ENCODE measurements around the gene ACHE. TPM values are rescaled to one million over a fixed set of nuclear protein-coding genes. Genes with fewer than 3 reads are reported as not detected.

ACHE gene
- total and polyA plus RNA-seq, 4 donors = 0.15 to 17.6 (median 0.21) TPM

DNA sequence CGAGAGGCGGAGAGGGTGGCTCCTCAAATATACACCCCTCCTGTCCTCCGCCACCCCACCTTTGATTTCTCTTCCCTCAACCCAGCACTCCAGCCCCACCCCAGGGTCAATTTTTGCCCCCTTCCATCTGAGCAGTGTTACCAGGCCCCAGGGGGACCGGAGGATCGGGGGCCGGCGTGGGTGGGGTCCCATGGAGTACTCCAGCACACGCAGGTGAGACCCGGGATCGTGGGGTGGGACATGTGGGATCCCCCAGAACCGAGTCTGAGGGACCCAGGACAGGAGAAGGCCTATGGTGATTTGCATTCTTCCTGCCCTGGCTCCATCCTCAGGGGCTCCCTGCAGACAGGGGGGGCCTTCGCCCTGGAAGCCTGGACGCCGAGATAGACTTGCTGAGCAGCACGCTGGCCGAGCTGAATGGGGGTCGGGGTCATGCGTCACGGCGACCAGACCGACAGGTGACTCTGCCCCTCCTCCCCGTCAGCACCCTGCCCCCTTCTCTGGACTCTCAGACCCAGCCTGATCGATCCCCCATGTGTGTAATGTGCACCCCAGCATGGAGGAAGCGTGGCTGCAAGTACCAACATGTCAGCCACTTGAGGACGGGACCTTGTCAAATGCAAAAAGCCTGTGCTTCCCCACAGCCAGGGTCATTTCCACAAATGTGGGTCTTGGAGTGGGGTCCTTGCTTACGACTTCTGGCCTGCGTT is 27.8 kb downstream of the ACHE start (continued):
- TF ChIP-seq YY1 (IDR thresholded peaks at IDR 0.05) = peak; percentile 48
- TF ChIP-seq TAF1 (conservative IDR thresholded peaks at IDR 0.05) = no peak
- no peak for TF ChIP-seq RAD21 (IDR thresholded peaks at IDR 0.05)
- TF ChIP-seq, protein P1, sequence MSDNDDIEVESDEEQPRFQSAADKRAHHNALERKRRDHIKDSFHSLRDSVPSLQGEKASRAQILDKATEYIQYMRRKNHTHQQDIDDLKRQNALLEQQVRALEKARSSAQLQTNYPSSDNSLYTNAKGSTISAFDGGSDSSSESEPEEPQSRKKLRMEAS (IDR thresholded peaks at IDR 0.05) = peak; percentile 43
- no peak for TF ChIP-seq FOXA1 (IDR thresholded peaks at IDR 0.05)

DNA sequence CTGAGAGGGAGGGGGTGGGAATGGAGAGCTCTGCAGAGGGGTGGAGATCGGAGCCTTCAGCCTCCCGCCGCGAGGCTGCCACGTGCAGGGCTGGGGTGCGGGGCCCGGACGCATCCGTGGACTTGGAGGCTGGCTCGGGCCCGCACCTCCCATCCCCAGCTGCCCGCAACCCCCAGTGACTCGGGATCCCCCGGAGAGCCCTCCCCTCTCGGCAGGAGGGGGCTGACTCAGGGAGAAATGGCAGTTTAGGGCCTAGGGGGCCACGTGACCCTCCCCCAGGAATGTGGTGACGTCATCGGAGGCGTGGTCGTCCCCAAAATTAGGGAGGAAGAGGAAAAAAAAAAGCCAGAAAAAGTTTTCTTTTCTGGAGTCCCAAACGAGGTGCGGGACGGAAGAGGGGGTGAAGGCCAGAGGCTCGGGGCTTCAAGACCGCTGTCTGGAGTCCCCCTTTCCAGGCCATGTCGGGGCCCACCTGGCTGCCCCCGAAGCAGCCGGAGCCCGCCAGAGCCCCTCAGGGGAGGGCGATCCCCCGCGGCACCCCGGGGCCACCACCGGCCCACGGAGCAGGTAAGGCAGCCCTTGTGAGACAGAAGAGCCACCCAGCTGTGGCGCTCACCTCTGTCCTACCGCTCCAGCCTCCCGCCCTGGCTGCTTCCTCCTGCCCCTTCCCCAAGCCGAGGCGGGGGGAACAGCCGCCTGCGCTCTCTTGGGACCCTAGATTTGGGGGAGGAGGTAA is 28.5 kb downstream of the ACHE start, which contains the start of gene TRIP6:
Gene TRIP6, plus strand, starts transcription at position 348 of the 736 bp plus-strand sequence. Its CDS starts 111 bp downstream, at position 459.
- TF ChIP-seq RAD21 (IDR thresholded peaks at IDR 0.05) = no peak
- peak; percentile 64 to 79 for TF ChIP-seq JUND (IDR thresholded peaks at IDR 0.05)
- TF ChIP-seq SP1 (IDR thresholded peaks at IDR 0.05) = peak; percentile 36
- TF ChIP-seq YY1 (IDR thresholded peaks at IDR 0.05) = no peak
- no peak for TF ChIP-seq HNF4G (IDR thresholded peaks at IDR 0.05)
- TF ChIP-seq, protein P2, sequence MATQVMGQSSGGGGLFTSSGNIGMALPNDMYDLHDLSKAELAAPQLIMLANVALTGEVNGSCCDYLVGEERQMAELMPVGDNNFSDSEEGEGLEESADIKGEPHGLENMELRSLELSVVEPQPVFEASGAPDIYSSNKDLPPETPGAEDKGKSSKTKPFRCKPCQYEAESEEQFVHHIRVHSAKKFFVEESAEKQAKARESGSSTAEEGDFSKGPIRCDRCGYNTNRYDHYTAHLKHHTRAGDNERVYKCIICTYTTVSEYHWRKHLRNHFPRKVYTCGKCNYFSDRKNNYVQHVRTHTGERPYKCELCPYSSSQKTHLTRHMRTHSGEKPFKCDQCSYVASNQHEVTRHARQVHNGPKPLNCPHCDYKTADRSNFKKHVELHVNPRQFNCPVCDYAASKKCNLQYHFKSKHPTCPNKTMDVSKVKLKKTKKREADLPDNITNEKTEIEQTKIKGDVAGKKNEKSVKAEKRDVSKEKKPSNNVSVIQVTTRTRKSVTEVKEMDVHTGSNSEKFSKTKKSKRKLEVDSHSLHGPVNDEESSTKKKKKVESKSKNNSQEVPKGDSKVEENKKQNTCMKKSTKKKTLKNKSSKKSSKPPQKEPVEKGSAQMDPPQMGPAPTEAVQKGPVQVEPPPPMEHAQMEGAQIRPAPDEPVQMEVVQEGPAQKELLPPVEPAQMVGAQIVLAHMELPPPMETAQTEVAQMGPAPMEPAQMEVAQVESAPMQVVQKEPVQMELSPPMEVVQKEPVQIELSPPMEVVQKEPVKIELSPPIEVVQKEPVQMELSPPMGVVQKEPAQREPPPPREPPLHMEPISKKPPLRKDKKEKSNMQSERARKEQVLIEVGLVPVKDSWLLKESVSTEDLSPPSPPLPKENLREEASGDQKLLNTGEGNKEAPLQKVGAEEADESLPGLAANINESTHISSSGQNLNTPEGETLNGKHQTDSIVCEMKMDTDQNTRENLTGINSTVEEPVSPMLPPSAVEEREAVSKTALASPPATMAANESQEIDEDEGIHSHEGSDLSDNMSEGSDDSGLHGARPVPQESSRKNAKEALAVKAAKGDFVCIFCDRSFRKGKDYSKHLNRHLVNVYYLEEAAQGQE (IDR thresholded peaks at IDR 0.05) = no peak
- TF ChIP-seq HNF4A (conservative IDR thresholded peaks at IDR 0.05) = peak in 1 of 2 donors; percentile 14
- WGBS = 1% methylated on average over 42 of the region's 42 CpGs
- H3K9ac ChIP-seq (ENCODE audit: low read depth in 1 of 2, low read length in 2 of 2) = peak within 1 kb of the TSS; percentile 70 to 78

DNA sequence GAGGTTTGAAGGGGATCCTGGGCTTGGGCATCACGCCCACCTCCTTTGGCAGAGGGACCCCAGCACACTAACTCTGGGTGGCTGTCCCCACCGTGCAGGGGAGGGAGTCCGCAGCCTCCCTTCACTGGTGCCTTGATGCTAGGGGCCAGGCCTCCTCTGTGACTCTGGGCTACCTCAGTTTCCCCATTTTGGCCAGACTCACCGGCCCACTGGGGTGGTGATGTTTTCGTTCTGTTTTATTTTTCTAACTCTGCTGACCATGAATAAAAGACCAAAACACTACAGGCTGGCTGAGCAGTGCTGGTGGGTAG is 29.0 kb downstream of the ACHE start:
- Histone ChIP-seq H3K27ac (ENCODE audit: low read depth in 1 of 2, low read length in 2 of 2) (peak overlapping the region; percentile 92 to 99), H3K9me3 (ENCODE audit: control insufficient read depth in 4 of 4, low read length in 3 of 4) (no peaks in the 10 kb centered on the region), H3K4me1 (ENCODE audit: control insufficient read depth in 4 of 4, insufficient read depth in 4 of 4, low read length in 3 of 4) (peaks cover 13 to 36% (median 20%) of the 10 kb centered on the region in 4 donors), H3K9ac (ENCODE audit: low read depth in 1 of 2, low read length in 2 of 2) (no peak overlapping the region), H3K4me3 (ENCODE audit: low read depth in 1 of 3, low read length in 3 of 3) (peak overlapping the region in 2 of 3 donors; percentile 79 to 80), H3K27me3 (ENCODE audit: control insufficient read depth in 4 of 4, insufficient read depth in 4 of 4, low read length in 3 of 4) (no peaks in the 10 kb centered on the region), H3K36me3 (ENCODE audit: control insufficient read depth in 4 of 4, insufficient read depth in 3 of 4, low read depth in 1 of 4, low read length in 3 of 4) (peaks cover 0 to 15% (median 11%) of the 10 kb centered on the region in 4 donors)
- WGBS = 71% methylated on average over 5 of the region's 5 CpGs
- no peak for DNase-seq (ENCODE audit: low spot score)
- TF ChIP-seq RXRA (IDR thresholded peaks at IDR 0.05) = no peak
- TF ChIP-seq, protein P1 (IDR thresholded peaks at IDR 0.05) = no peak
- TF ChIP-seq RAD21 (IDR thresholded peaks at IDR 0.05) = no peak
- TF ChIP-seq HNF4G (IDR thresholded peaks at IDR 0.05) = no peak
- no peak for TF ChIP-seq GABPA (IDR thresholded peaks at IDR 0.05 in 1 of 2, conservative IDR thresholded peaks at IDR 0.05 in 1 of 2)
- no peak for TF ChIP-seq FOXA2 (IDR thresholded peaks at IDR 0.05)
- TF ChIP-seq, protein P3, sequence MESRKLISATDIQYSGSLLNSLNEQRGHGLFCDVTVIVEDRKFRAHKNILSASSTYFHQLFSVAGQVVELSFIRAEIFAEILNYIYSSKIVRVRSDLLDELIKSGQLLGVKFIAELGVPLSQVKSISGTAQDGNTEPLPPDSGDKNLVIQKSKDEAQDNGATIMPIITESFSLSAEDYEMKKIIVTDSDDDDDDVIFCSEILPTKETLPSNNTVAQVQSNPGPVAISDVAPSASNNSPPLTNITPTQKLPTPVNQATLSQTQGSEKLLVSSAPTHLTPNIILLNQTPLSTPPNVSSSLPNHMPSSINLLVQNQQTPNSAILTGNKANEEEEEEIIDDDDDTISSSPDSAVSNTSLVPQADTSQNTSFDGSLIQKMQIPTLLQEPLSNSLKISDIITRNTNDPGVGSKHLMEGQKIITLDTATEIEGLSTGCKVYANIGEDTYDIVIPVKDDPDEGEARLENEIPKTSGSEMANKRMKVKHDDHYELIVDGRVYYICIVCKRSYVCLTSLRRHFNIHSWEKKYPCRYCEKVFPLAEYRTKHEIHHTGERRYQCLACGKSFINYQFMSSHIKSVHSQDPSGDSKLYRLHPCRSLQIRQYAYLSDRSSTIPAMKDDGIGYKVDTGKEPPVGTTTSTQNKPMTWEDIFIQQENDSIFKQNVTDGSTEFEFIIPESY (IDR thresholded peaks at IDR 0.05) = no peak
- TF ChIP-seq, protein P4, sequence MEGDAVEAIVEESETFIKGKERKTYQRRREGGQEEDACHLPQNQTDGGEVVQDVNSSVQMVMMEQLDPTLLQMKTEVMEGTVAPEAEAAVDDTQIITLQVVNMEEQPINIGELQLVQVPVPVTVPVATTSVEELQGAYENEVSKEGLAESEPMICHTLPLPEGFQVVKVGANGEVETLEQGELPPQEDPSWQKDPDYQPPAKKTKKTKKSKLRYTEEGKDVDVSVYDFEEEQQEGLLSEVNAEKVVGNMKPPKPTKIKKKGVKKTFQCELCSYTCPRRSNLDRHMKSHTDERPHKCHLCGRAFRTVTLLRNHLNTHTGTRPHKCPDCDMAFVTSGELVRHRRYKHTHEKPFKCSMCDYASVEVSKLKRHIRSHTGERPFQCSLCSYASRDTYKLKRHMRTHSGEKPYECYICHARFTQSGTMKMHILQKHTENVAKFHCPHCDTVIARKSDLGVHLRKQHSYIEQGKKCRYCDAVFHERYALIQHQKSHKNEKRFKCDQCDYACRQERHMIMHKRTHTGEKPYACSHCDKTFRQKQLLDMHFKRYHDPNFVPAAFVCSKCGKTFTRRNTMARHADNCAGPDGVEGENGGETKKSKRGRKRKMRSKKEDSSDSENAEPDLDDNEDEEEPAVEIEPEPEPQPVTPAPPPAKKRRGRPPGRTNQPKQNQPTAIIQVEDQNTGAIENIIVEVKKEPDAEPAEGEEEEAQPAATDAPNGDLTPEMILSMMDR (IDR thresholded peaks at IDR 0.05; ENCODE audit: low read depth, low read length, missing input control) = no peak
- TF ChIP-seq EGR1 (IDR thresholded peaks at IDR 0.05; ENCODE audit: low read depth in 2 of 2) = no peak
- TF ChIP-seq, protein P5, sequence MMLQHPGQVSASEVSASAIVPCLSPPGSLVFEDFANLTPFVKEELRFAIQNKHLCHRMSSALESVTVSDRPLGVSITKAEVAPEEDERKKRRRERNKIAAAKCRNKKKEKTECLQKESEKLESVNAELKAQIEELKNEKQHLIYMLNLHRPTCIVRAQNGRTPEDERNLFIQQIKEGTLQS (IDR thresholded peaks at IDR 0.05) = no peak
- TF ChIP-seq HNF4A (conservative IDR thresholded peaks at IDR 0.05) = no peak
- TF ChIP-seq SP1 (IDR thresholded peaks at IDR 0.05) = no peak
- TF ChIP-seq TAF1 (conservative IDR thresholded peaks at IDR 0.05) = no peak

More for the DNA sequence above, 28.5 kb downstream of the ACHE start, which contains the start of gene TRIP6:
- DNase-seq (ENCODE audit: low spot score) = peak; percentile 72
- no peaks in the 10 kb centered on the region for H3K27me3 ChIP-seq (ENCODE audit: control insufficient read depth in 4 of 4, insufficient read depth in 4 of 4, low read length in 3 of 4)
- H3K9me3 ChIP-seq (ENCODE audit: control insufficient read depth in 4 of 4, low read length in 3 of 4) = no peaks in the 10 kb centered on the region
- peak within 1 kb of the TSS; percentile 92 to 99 for H3K27ac ChIP-seq (ENCODE audit: low read depth in 1 of 2, low read length in 2 of 2)
- H3K4me1 ChIP-seq (ENCODE audit: control insufficient read depth in 4 of 4, insufficient read depth in 4 of 4, low read length in 3 of 4) = peaks cover 13 to 36% (median 20%) of the 10 kb centered on the region in 4 donors
- peak within 1 kb of the TSS; percentile 68 to 80 (median 79) for H3K4me3 ChIP-seq (ENCODE audit: low read depth in 1 of 3, low read length in 3 of 3)
- H3K36me3 ChIP-seq (ENCODE audit: control insufficient read depth in 4 of 4, insufficient read depth in 3 of 4, low read depth in 1 of 4, low read length in 3 of 4) = peaks cover 0 to 20% (median 12%) of the 10 kb centered on the region in 4 donors

Measured in liver (tissue), 9 donors.